ENCODE data around the gene IFT80. TPM values are rescaled to one million over a fixed set of nuclear protein-coding genes. Genes with fewer than 3 reads are reported as not detected.

IFT80 gene
- total and polyA plus RNA-seq, 9 of the 15 experiments (the other 6 are each of a cell fraction or from before 2014, with no cell fraction given), result 6.7 to 21.1 (median 16.4) TPM

GRCh38 chr3:160225176-160226025 lies 173.6 kb downstream of the IFT80 start, which contains the start of gene C3orf80 (continued):
- TF ChIP-seq HINFP (tag; conservative IDR thresholded peaks at IDR 0.05; ENCODE audit: low read depth) (no peak), BACH1 (tag; IDR thresholded peaks at IDR 0.05) (no peak), ARHGAP35 (IDR thresholded peaks at IDR 0.05; ENCODE audit: partially characterized antibody) (no peak), ZNF280B (CRISPR knock-in tag; IDR thresholded peaks at IDR 0.05) (no peak), MXI1 (IDR thresholded peaks at IDR 0.05; ENCODE audit: low read depth, low read length) (no peak), E2F8 (IDR thresholded peaks at IDR 0.05; ENCODE audit: low read depth, partially characterized antibody) (no peak), SOX6 (IDR thresholded peaks at IDR 0.05) (no peak), GABPB2 (CRISPR knock-in tag; conservative IDR thresholded peaks at IDR 0.05) (no peak), ZNF121 (CRISPR knock-in tag; conservative IDR thresholded peaks at IDR 0.05) (no peak), HDAC8 (tag; IDR thresholded peaks at IDR 0.05) (no peak), SRSF7 (optimal IDR thresholded peaks at IDR 0.05; ENCODE audit: low read depth, low read length) (no peak), XRCC3 (IDR thresholded peaks at IDR 0.05) (no peak), CSDE1 (IDR thresholded peaks at IDR 0.05) (no peak), PHB2 (IDR thresholded peaks at IDR 0.05; ENCODE audit: low read depth) (no peak), KAT2B (IDR thresholded peaks at IDR 0.05; ENCODE audit: low read depth, low read length) (peak; percentile 24)

Measured in K562 (cell line).